ENCODE data around the gene C5orf46.

- TF ChIP-seq CTCF (IDR thresholded peaks at IDR 0.05 in 2 of 3, conservative IDR thresholded peaks at IDR 0.05 in 1 of 3; ENCODE audit: insufficient read depth in 2 of 3, low read depth in 1 of 3, low read length in 3 of 3) (no peak), TOE1 (IDR thresholded peaks at IDR 0.05; ENCODE audit: borderline replicate concordance) (no peak), TOE1 (CRISPR knock-in tag; IDR thresholded peaks at IDR 0.05; ENCODE audit: borderline replicate concordance, low read depth) (no peak), NFE2 (IDR thresholded peaks at IDR 0.05; ENCODE audit: low read depth) (no peak)
Measured at GRCh38 chr5:147887930-147888329, 18.4 kb downstream of the C5orf46 start.
